NCI-H748 (cell line): ENCODE results near the gene BAZ1B.
"Not testable (repeated sequence)": the region's sequence is repeated elsewhere in the genome, so short reads cannot be mapped to it uniquely, and the experiment has no call there.

Experiments used
- DNase-seq: peaks from one replicate; lab custom pipeline; 2025; ENCODE audit not compliant: unreplicated experiment; lab: John Stamatoyannopoulos, UW

Gene BAZ1B

DNA sequence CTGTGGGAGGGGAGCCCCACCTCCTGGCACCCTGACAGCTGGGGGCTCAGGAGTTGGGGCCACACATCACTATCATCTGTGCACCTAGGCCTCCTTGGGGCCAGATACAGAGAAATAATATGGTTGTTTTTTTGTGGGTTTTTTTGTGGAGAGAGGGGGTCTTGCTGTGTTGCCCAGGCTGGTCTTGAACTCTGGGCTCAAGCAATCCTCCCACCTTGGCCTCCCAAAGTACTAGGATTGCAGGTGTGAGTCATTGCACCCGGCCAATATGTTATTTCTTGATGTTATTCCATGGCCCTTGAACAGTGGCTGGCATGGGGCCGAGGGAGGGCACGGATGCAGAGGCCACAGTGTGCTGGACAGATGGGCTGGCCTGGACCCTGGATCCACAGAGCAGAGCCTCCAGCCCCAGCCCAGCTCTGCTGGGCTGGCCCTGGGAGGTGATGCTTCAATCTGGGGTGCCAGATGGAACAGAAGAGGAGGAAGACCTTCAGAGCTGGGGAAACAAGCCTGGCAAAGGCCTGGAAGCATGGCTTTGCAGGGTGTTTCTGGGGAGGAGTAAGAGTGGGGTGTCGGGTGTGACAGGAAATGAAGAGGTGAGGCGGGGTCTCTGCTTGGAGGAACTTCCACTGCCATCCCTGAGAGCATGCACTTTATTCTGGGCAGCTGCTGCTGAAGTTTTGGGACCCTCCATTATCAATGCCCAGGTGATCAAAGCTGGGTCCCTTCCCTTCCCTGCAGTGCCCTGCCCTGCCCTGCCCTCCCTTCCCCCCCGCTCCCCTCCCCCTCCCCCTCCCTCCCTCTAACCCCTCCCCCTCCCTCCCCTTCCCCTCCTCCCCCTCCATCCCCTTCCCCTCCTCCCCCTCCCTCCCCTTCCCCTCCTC lies 92.2 kb downstream of the BAZ1B start:
- DNase-seq: no peak

GRCh38 chr7:73429215-73429614 lies 92.9 kb downstream of the BAZ1B start:
- DNase-seq: peak; percentile 95

- DNase-seq: no peak
Observed at GRCh38 chr7:73427902-73428787, 93.9 kb downstream of the BAZ1B start.

- no peak for DNase-seq
Observed at GRCh38 chr7:73426016-73426415, 96.1 kb downstream of the BAZ1B start.

DNA sequence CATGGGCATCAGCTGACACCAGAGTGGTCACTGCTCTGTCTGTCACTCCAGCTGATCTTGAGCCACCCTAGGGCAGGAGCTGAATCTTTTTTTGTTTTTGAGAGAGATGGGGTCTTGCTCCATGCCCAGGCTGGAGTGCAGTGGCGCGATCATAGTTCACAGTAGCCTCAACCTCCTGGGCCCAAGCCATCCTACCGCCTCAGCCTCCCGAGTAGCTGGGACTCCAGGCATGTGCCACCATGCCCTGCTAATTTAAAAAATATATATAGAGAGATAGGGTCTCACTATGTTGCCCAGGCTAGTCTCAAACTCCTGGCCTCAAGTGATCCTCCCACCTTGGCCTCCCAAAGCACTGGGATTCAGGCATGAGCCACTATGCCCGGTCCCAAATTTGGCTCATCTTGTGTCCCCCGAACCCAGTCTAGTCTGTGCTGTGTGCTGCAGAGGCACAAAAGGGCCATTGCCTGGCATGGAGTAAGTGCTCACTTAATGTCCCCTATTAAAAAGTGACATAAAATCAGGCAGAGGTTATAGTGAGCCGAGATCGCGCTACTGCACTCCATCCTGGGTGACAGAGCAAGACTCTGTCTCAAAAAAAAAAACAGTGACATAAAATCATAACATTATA lies 96.6 kb downstream of the BAZ1B start:
- no peak for DNase-seq

DNA sequence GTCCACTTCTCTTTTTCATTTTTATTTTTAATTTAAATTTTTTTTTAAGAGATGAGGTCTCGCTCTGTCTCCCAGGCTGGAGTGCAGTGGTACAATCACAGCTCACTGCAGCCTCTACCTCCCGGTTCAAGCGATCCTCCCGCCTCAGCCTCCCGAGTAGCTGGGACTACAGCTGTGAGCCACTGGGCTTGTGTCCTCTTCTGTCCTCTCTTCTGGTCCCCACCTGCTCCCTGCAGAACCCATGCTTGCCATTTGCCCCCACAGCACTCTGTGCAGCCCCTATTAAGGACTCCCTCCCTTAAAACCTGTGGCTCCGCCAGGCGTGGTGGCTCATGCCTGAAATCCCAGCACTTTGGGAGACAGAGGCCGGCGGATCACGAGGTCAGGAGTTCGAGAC lies 97.6 kb downstream of the BAZ1B start:
- DNase-seq: no peak

DNA sequence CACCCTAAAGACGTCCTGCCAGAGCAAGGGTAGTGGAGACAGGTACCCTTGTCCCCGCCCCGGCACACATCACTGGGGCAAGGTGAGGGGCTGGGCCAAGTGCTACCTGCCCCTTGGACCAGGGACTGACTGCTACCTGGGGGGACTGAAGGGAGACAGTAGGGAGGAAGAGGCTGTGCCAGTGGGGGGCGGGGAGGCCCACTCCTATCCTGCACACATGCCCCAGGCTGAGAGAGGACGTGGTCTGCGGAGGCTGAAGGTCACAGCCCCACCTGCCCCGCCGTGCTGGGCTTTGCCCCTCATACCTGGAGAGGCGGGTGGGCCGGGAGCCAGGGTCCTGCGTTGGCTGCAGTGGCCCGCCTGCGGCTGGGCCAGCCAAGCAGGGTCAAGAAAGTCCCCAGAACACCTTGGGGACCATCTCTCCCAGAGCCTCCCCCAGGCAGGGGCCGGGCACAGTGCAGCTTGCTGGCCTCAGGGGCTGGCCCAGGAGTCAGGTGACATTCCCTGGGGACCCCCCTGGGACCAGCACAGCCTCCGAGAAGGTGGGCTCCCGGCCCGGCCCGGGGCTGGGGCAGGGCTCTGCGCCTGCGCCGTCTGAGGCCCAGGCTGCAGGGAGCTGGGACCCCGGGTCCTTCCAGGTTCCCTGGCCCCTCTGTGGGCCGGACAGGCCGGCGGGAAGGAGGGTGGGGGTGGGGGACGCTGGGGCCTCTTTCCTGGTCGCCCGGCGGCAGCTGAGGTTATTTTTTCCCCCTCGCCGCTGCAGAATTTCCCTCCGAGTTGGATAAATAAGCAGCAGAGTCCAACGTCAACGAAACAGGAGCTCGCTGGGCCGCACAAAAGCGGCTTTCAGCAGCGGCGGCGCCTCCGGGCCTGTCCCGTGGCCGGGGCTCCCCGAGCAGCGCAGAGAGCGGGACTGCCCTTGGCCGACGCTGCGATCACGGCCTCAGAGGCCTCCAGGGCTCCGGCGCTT lies 98.3 kb downstream of the BAZ1B start:
- no peak for DNase-seq

DNA sequence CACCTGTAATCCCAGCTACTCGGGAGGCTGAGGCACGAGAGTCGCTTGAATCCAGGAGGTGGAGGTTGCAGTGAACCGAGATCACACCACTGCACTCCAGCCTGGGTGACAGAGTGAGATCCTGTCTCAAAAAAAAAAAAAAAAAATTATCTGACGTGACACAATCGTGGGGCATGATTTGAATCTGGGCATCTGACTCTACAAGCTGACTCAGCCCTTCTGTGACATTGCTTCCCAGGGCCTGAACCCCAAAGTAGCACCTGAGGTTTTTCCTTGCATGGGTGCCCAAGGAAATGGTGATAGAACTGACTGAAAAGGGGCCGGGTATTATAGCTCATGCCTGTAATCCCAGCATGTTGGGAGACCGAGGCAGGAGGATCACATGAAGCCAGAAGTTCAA lies 101.5 kb downstream of the BAZ1B start:
- DNase-seq: not testable (repeated sequence)

DNA sequence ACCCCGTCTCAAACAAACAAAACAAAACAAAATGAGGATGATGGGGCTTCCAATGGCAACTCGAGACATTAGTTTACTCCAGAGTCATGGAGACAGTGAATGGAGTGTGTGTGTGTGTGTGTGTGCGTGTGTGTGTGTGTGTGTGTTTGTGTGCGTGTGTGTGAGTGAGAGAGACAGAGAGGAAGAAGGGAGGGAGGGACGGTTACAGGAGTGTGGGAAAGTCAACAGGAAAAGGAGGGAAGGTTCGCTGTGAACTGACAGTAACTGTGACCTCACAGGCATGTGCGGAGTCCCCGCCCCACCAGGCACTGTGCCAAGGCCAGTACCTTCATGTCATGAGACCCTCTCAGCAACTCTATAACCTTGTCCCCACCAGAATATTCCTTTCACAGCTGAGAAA lies 102.1 kb downstream of the BAZ1B start:
- peak; percentile 84 for DNase-seq

DNA sequence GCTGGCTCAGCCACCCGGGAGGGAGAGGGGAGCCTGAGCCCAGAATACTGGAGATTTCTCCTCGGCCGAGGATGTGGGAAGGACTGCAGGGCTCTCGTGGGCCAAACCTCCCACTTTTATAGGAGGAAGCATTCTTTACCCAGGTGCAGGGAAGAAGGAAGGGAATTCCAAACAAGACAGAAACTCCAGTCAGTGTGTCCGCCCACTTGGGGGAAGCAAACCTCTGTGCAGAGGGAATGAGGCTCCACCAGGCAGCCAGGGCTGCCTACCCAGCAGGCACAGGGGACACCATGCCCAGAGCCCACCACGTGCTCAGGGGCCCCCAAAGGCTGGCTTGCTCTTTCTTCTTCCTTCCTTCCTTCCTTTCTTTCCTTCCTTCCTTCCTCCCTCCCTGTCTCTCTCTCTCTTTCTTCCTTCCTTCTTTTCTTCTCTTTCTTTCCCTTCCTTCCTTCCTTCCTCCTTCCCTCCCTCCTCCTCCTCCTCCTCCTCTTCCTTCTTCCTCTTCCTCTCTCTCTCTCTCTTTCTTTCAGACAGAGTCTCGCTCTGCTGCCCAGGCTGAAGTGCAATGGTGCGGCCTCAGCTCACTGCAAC lies 103.9 kb downstream of the BAZ1B start:
- DNase-seq: no peak

DNA sequence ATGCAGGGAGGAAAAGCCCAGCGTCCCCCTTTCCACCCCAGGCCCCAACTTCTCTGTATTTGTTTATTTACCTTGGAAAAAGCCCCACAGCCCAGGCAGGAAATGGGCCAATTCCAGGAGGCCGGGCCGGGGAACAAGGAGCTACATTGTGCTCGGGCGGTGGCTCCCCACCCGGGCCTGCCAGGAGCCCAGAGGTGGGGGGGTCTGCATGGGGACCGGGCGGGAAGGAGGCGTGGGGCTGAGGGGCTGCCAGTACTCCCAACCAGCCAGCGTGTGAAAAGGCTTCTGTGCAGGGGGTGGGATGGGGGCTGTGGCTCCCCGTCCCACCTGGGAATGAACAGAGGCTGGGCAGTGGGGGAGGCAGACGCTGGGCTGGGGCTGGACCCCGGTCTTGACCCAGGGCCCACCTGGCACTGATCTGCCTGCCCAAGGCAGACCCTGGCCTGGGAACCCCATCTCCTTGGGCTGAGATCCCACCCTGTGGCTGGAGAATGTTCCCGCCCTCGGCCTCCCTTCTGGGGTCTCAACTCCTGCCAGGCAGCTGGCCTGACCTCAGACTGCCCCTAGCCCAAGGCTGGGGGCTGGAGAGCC lies 111.5 kb downstream of the BAZ1B start:
- DNase-seq: not testable (repeated sequence)

GRCh38 chr7:73404860-73405259 lies 117.2 kb downstream of the BAZ1B start:
- not testable (repeated sequence) for DNase-seq

GRCh38 chr7:73399185-73400050 lies 122.7 kb downstream of the BAZ1B start:
- DNase-seq: not testable (repeated sequence)

DNA sequence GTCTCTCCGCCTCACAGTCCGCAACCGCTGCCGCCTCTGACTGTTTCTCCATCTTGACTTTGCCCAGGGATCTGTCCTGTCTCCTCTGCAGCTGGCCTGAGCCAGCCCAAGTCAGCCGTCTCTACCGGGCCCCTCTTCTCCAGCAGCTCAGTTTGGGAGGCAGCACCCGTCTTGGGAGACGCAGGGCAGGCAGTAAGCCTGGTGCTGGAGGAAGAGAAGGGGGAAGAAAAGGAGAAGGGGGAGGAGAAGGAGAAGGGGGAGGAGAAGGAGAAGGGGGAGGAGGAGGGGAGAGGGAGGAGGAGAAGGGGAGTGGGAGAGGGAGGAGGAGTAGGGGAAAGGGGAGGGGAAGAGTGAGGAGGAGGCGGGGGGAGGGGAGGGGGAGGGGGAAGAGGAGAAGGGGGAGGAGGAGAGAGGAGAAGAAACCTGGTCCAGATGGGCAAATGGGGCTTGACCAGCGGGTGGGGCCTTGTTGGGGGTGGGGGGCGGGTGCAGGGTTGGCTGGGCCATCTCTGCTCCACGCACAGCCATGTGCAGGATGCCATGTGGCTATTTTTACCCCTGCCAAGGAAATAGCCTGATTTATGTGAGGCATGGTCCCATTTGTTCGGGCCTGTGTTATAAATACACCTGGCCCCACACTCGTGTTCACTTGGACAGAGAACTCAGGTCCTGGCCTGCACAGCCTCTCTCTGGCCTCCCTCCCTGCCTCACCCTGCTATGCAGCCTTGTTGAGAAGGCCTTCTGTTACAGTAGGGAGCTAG lies 124.4 kb downstream of the BAZ1B start:
- no peak for DNase-seq

DNA sequence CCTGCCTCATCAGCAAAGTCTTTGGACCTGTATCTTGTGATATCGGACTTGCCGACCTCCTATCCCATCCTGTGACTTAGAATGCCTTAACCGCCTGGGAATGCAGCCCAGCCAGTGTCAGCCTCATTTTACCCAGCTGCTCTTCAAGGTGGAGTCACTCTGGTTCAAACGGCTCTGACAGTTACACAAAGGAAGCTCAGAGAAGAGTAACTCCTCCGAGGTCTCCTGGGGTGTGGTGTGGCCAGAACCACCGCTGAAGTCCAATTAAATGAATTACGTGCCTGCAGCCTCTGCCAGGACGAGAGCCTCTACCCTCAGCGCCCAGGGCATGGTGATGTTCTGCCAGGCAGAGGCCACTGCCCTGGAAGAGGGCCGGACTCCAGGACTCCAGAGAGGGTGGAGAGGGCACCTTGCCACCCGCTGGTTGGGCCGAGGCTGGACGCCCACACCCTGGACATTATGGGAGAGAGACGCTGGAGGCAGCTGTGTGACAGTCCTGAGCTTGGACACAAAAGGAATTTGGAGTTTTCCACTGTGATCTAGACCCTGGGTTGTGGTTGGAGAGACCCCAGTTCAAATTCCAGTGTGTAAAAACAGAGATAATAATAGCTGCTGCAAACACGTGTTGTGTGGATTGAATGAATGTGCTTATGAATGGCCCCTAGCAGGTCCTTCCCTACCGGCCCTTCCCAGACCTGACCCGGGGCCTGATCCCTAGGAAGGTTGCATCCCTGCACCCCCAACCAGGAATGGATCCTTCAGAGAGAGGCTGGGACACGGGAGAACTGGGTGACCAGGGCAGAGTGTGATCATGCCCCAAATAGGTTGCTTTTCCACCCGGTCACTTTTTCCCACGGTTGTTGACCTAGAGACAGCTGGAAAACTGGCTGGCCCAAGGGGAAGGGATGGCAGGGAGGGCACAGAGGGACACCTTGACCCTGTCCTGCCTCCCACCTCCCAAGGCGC lies 126.3 kb downstream of the BAZ1B start:
- DNase-seq: no peak

- DNase-seq: no peak
Observed at GRCh38 chr7:73394422-73394821, 127.7 kb downstream of the BAZ1B start.

- DNase-seq: no peak
Observed at GRCh38 chr7:73391396-73391795, 130.7 kb downstream of the BAZ1B start.
